Measurements from ENCODE around the gene DES. TPM values are rescaled to one million over a fixed set of nuclear protein-coding genes. Genes with fewer than 3 reads are reported as not detected.

DES gene
- total and polyA plus RNA-seq, 2 of the 13 experiments (the other 11 are each of a cell fraction or from before 2014, with no cell fraction given): not detected

DNA sequence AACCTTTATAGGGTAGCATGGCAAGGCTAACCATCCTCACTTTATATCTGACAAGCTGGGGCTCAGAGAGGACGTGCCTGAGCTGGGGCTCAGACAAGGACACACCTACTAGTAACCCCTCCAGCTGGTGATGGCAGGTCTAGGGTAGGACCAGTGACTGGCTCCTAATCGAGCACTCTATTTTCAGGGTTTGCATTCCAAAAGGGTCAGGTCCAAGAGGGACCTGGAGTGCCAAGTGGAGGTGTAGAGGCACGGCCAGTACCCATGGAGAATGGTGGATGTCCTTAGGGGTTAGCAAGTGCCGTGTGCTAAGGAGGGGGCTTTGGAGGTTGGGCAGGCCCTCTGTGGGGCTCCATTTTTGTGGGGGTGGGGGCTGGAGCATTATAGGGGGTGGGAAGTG is 1.2 kb upstream of the DES start:
- H2AFZ ChIP-seq (ENCODE audit: low read length): no peak overlapping the region
- H3K9ac ChIP-seq (ENCODE audit: insufficient read depth, low read depth, low read length): no peak overlapping the region
- BruUV-seq (replicated peaks): no TSS peak
- POLR2A ChIA-PET: interaction anchor here (0.6 kb wide), 1 partner anchor 22 kb away, joined by 4 read pairs; no protein-coding TSS in a partner anchor
- H3K4me1 ChIP-seq (ENCODE audit: insufficient read depth, low read length): peaks cover 10% of the 10 kb centered on the region; the same call in 1 of the 2 replicates
- DNase-seq (ENCODE audit: low spot score): no peak
- no peaks in the 10 kb centered on the region for H3K9me3 ChIP-seq (ENCODE audit: low read length)
- H3K36me3 ChIP-seq (replicated peaks in 1 of 2; ENCODE audit: control insufficient read depth in 1 of 2, insufficient read depth in 2 of 2, low read length in 2 of 2): no peaks in the 10 kb centered on the region
- WGBS (ENCODE audit: low lambda C conversion rate): 9% methylated on average over 4 of the region's 4 CpGs
- no peak for FAIRE-seq
- intact Hi-C loops (cut with micrococcal nuclease; ENCODE audit: unreplicated experiment) (no loop called here), in situ Hi-C loops (cut with HindIII; ENCODE audit: extremely low pct_ligation_motif_present, low pct_unique_long_range_greater_than_20kb) (no loop called here)
- no peak overlapping the region for H3K4me3 ChIP-seq (replicated peaks in 1 of 3; ENCODE audit: insufficient read depth in 1 of 3, low read depth in 2 of 3, low read length in 3 of 3)
- H3K27me3 ChIP-seq (ENCODE audit: control insufficient read depth in 1 of 2, insufficient read depth in 2 of 2, low read length in 2 of 2): peaks cover 0 to 24% of the 10 kb centered on the region in 2 experiments; a peak in 4 of 5 replicates
- H4K20me1 ChIP-seq (ENCODE audit: insufficient read depth, low read length): no peaks in the 10 kb centered on the region
- ATAC-seq: no peak; the same call in 2 of the 3 replicates
- no peak overlapping the region for H3K4me2 ChIP-seq (ENCODE audit: low read depth, low read length)
- CTCF ChIA-PET (ENCODE audit: low intra/inter-chr PET ratio, low total read pairs): no interaction called here
- no peaks in the 10 kb centered on the region for H3K79me2 ChIP-seq (ENCODE audit: insufficient read depth, low read length)
- no peak overlapping the region for H3K27ac ChIP-seq (ENCODE audit: extremely low read length, insufficient read depth, low read length)
- TF ChIP-seq, protein P1, sequence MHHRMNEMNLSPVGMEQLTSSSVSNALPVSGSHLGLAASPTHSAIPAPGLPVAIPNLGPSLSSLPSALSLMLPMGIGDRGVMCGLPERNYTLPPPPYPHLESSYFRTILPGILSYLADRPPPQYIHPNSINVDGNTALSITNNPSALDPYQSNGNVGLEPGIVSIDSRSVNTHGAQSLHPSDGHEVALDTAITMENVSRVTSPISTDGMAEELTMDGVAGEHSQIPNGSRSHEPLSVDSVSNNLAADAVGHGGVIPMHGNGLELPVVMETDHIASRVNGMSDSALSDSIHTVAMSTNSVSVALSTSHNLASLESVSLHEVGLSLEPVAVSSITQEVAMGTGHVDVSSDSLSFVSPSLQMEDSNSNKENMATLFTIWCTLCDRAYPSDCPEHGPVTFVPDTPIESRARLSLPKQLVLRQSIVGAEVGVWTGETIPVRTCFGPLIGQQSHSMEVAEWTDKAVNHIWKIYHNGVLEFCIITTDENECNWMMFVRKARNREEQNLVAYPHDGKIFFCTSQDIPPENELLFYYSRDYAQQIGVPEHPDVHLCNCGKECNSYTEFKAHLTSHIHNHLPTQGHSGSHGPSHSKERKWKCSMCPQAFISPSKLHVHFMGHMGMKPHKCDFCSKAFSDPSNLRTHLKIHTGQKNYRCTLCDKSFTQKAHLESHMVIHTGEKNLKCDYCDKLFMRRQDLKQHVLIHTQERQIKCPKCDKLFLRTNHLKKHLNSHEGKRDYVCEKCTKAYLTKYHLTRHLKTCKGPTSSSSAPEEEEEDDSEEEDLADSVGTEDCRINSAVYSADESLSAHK (CRISPR knock-in tag; IDR thresholded peaks at IDR 0.05; ENCODE audit: borderline replicate concordance): no peak
- TF ChIP-seq NFIC (IDR thresholded peaks at IDR 0.05; ENCODE audit: low read length) (no peak), JARID2 (CRISPR knock-in tag; IDR thresholded peaks at IDR 0.05; ENCODE audit: insufficient replicate concordance) (no peak), ZC3H4 (CRISPR knock-in tag; IDR thresholded peaks at IDR 0.05; ENCODE audit: borderline replicate concordance) (no peak), ZNF3 (CRISPR knock-in tag; IDR thresholded peaks at IDR 0.05) (no peak), HNF4G (IDR thresholded peaks at IDR 0.05; ENCODE audit: borderline replicate concordance, low read depth, low read length) (no peak), HNF4G (CRISPR knock-in tag; IDR thresholded peaks at IDR 0.05; ENCODE audit: borderline replicate concordance, low read depth) (no peak), ZFP37 (CRISPR knock-in tag; IDR thresholded peaks at IDR 0.05; ENCODE audit: borderline replicate concordance) (no peak), ZNF484 (CRISPR knock-in tag; IDR thresholded peaks at IDR 0.05; ENCODE audit: borderline replicate concordance, low read depth) (no peak), AKAP8 (CRISPR knock-in tag; IDR thresholded peaks at IDR 0.05) (no peak), EED (CRISPR knock-in tag; IDR thresholded peaks at IDR 0.05) (no peak), SIX4 (CRISPR knock-in tag; IDR thresholded peaks at IDR 0.05) (no peak), SALL2 (CRISPR knock-in tag; IDR thresholded peaks at IDR 0.05) (no peak), HDAC1 (CRISPR knock-in tag; IDR thresholded peaks at IDR 0.05) (no peak)
- TF ChIP-seq, protein P2, sequence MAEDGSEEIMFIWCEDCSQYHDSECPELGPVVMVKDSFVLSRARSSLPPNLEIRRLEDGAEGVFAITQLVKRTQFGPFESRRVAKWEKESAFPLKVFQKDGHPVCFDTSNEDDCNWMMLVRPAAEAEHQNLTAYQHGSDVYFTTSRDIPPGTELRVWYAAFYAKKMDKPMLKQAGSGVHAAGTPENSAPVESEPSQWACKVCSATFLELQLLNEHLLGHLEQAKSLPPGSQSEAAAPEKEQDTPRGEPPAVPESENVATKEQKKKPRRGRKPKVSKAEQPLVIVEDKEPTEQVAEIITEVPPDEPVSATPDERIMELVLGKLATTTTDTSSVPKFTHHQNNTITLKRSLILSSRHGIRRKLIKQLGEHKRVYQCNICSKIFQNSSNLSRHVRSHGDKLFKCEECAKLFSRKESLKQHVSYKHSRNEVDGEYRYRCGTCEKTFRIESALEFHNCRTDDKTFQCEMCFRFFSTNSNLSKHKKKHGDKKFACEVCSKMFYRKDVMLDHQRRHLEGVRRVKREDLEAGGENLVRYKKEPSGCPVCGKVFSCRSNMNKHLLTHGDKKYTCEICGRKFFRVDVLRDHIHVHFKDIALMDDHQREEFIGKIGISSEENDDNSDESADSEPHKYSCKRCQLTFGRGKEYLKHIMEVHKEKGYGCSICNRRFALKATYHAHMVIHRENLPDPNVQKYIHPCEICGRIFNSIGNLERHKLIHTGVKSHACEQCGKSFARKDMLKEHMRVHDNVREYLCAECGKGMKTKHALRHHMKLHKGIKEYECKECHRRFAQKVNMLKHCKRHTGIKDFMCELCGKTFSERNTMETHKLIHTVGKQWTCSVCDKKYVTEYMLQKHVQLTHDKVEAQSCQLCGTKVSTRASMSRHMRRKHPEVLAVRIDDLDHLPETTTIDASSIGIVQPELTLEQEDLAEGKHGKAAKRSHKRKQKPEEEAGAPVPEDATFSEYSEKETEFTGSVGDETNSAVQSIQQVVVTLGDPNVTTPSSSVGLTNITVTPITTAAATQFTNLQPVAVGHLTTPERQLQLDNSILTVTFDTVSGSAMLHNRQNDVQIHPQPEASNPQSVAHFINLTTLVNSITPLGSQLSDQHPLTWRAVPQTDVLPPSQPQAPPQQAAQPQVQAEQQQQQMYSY (CRISPR knock-in tag; IDR thresholded peaks at IDR 0.05): no peak
- TF ChIP-seq, protein P3, sequence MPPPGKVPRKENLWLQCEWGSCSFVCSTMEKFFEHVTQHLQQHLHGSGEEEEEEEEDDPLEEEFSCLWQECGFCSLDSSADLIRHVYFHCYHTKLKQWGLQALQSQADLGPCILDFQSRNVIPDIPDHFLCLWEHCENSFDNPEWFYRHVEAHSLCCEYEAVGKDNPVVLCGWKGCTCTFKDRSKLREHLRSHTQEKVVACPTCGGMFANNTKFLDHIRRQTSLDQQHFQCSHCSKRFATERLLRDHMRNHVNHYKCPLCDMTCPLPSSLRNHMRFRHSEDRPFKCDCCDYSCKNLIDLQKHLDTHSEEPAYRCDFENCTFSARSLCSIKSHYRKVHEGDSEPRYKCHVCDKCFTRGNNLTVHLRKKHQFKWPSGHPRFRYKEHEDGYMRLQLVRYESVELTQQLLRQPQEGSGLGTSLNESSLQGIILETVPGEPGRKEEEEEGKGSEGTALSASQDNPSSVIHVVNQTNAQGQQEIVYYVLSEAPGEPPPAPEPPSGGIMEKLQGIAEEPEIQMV (CRISPR knock-in tag; IDR thresholded peaks at IDR 0.05; ENCODE audit: low read depth): no peak
- TF ChIP-seq, protein P4, sequence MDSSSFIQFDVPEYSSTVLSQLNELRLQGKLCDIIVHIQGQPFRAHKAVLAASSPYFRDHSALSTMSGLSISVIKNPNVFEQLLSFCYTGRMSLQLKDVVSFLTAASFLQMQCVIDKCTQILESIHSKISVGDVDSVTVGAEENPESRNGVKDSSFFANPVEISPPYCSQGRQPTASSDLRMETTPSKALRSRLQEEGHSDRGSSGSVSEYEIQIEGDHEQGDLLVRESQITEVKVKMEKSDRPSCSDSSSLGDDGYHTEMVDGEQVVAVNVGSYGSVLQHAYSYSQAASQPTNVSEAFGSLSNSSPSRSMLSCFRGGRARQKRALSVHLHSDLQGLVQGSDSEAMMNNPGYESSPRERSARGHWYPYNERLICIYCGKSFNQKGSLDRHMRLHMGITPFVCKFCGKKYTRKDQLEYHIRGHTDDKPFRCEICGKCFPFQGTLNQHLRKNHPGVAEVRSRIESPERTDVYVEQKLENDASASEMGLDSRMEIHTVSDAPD (CRISPR knock-in tag; IDR thresholded peaks at IDR 0.05): no peak

All from HepG2 (cell line).